GM23338 (cell line): ENCODE data around the gene PRMT5.

ENCODE experiments used
- CREB1 ChIP-seq: fragments of 250-450 bp; sonication (Bioruptor Pico); IDR thresholded peaks from 2 replicates; pipeline ENCODE4 v1.5.0; 2020; ENCODE audit warnings: low read depth, mild to moderate bottlenecking, moderate library complexity
- EZH2 ChIP-seq: fragments of 200-600 bp; sonication (generic); IDR thresholded peaks from one replicate; pipeline ENCODE4 v1.8.0; 2017; ENCODE audit warnings: antibody characterized with exemption, mild to moderate bottlenecking, low read depth; ENCODE audit not compliant: unreplicated experiment
- EZH2phosphoT487 ChIP-seq: fragments of 200-600 bp; sonication (generic); IDR thresholded peaks from one replicate; pipeline ENCODE4 v1.8.1; 2018; ENCODE audit warnings: antibody characterized with exemption; ENCODE audit not compliant: unreplicated experiment
- POLR2AphosphoS5 ChIP-seq: IDR thresholded peaks from 2 replicates; pipeline ENCODE4 v1.6.1; 2016; ENCODE audit warnings: antibody characterized with exemption, low read depth
- TF ChIP-seq, protein P1 (sequence below), 2 experiments: fragments of 200-600 bp in 1 of 2; sonication (generic) in 1 of 2; conservative IDR thresholded peaks; 2 replicates each; pipeline versions ENCODE4 v1.5.1 to v1.6.1; 2016 to 2017; ENCODE audit warnings: antibody characterized with exemption in 2 of 2, low read depth in 2 of 2, mild to moderate bottlenecking in 2 of 2, moderate library complexity in 1 of 2

GRCh38 chr14:22973217-22974032 is 44.2 kb upstream of the PRMT5 start:
- TF ChIP-seq, protein P1, sequence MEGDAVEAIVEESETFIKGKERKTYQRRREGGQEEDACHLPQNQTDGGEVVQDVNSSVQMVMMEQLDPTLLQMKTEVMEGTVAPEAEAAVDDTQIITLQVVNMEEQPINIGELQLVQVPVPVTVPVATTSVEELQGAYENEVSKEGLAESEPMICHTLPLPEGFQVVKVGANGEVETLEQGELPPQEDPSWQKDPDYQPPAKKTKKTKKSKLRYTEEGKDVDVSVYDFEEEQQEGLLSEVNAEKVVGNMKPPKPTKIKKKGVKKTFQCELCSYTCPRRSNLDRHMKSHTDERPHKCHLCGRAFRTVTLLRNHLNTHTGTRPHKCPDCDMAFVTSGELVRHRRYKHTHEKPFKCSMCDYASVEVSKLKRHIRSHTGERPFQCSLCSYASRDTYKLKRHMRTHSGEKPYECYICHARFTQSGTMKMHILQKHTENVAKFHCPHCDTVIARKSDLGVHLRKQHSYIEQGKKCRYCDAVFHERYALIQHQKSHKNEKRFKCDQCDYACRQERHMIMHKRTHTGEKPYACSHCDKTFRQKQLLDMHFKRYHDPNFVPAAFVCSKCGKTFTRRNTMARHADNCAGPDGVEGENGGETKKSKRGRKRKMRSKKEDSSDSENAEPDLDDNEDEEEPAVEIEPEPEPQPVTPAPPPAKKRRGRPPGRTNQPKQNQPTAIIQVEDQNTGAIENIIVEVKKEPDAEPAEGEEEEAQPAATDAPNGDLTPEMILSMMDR (conservative IDR thresholded peaks at IDR 0.05; ENCODE audit: low read depth in 2 of 2), result peak; percentile 66 to 85
- TF ChIP-seq EZH2, result no peak
- no peak for TF ChIP-seq POLR2AphosphoS5
- TF ChIP-seq CREB1 (CRISPR knock-in tag), result no peak
- TF ChIP-seq EZH2phosphoT487, result no peak
